Astrocyte of the hippocampus (primary cell): Measurements from ENCODE around the gene CDNF.
"Not testable (repeated sequence)": the region's sequence is repeated elsewhere in the genome, so short reads cannot be mapped to it uniquely, and the experiment has no call there.

Source experiments
- DNase-seq: peaks from one replicate; pipeline ENCODE4 v3.0.0; 2011; ENCODE audit warnings: low read depth, low spot score

Gene CDNF

DNA sequence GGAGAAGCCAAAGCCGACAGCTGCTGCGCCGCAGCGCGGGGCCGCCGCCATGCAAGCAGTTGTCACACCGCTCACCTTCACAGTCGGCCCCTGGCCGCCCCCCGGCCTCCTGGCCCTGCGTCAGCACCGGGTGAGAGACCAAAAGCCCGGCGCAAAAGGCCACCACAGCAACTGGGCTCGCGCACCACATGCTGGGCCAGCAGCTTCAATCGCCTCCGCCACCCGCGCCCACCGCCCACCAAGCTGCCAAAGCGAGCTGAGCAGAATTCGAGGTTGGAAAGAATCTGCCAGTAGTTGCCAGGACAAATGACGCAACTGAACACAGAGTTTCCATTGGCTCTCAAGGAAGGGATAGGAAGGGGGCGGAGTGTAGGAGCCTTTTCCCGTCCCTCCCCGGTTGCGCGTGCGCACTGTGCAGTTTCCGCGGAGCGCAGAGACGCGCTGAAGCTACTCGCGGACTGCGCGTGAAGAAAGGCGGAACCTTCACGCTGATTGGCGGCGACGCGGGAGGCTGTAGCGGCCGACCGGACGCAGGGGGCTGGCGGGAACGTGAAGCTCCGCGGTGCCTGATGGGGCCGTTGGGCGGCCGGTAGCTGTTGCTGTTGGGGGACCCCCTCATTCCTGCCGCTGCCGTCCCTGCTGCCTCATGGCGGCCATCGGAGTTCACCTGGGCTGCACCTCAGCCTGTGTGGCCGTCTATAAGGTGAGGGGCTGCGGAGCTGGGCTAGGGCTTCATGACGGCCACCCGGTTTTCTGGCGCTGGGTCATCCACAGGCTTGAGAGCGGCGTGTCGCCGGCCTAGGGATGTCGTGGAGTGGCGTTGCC lies at the start of gene CDNF, which contains the start of the genes HSPA14 and MSANTD7:
TSS of gene CDNF (minus strand) at position 281 of the 825 bp plus-strand sequence. CDS start at position 190, 91 bp downstream.
TSS of gene HSPA14 (plus strand) at position 550 of the 825 bp plus-strand sequence. CDS start at position 647, 97 bp downstream.
TSS of gene MSANTD7 (plus strand) at position 550 of the 825 bp plus-strand sequence. CDS start 3,979 bp downstream, outside the sequence.
- peak; percentile 100 for DNase-seq

- DNase-seq = no peak
These were observed 46.2 kb upstream of the CDNF start for GRCh38 chr10:14884082-14884481.

- peak; percentile 30 for DNase-seq
These were observed 42.4 kb upstream of the CDNF start for GRCh38 chr10:14880229-14880628.

GRCh38 chr10:14879928-14880193 lies 42.0 kb upstream of the CDNF start:
- DNase-seq = peak; percentile 5

GRCh38 chr10:14879124-14879927 lies 41.5 kb upstream of the CDNF start:
- DNase-seq = peak; percentile 57

GRCh38 chr10:14878266-14879123 lies 40.7 kb upstream of the CDNF start, which contains the start of gene SUV39H2:
Gene SUV39H2 (plus strand): TSS chr10:14878866. CDS start chr10:14878889, 23 bp downstream.
- peak; percentile 99 for DNase-seq

DNA sequence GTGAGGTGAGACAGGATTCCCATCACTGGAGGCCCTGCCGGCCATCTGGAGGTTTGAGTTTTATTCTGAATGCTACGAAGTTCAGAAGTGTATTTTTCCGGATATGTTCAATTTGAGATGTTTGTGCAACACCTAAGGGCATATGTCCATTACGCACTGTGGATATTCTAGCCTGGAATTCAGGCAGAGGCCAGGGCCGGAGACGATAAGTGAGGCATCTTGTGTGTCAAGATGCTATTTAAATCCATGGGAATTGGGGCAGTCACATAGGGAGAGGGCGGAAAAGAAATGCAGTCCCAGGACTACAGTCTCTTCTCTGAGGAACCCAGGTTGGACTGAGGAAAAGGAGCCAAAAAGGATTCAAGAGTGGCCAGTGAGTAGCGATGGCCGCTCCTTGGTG lies 38.9 kb upstream of the CDNF start:
- DNase-seq = no peak

GRCh38 chr10:14875941-14876340 lies 38.1 kb upstream of the CDNF start:
- DNase-seq = no peak

GRCh38 chr10:14873090-14873760 lies 35.4 kb upstream of the CDNF start:
- peak; percentile 41 for DNase-seq

GRCh38 chr10:14864871-14865270 lies 27.0 kb upstream of the CDNF start:
- DNase-seq = not testable (repeated sequence)

GRCh38 chr10:14864466-14864865 lies 26.6 kb upstream of the CDNF start:
- DNase-seq = not testable (repeated sequence)

DNA sequence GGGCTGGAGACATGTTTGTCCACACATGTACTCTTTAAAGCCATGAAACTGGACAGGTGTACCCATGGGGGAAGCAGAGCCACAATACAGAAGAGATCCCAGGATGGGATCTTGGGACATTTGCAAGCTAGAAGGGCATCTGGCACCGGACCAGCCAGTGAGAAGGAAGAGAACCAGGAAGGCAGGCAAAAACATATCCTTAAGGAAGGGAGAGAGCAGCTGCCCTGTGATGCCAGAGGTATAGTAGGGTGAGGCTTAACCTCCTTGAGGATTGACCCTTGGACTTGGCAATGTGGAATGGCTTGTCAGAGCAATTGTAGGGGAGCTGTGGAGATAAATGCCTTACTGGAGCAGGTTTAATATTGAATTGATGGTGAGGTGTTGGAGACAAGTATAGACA lies 23.0 kb upstream of the CDNF start:
- no peak for DNase-seq

DNA sequence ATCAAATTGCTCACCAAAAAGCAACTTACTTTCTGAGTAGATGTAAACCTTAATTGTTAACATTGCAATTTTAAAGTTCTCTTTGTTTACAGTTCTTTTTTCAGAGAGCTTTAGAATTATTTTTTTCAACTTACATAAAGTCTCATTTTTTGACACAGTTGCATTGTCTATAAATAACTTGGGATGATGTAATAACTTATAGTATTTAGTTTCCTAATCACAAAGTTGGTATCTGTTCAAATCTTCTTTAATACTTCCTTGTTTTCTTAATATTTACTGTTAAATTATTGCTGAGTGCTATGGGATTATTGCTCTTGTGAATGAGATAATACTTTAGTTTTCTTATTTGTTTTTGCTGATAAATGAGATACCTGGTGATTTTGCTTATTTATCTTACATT lies 21.9 kb upstream of the CDNF start:
- DNase-seq = no peak

DNA sequence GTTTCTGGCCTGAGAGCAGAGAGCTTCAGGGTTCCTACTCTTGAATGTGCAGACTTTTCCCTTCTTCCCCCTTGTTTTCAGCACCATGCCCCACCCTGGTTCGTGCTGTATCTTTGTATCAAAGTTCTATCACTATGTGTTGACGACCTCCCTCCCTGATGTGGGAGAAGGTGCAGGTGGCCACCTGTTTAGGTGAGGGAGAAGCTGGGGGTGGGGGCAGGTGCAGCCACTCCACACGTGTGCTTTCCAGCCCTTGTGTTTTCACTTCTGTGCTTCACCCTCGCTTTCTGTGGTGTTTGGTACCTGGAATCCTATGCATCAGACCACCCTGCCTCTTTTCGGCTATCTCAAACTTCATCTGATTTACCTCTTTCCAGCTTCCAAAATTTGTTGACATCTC lies 21.2 kb upstream of the CDNF start:
- DNase-seq = no peak

- DNase-seq = no peak
These were observed 20.6 kb upstream of the CDNF start for GRCh38 chr10:14858338-14858960.

DNA sequence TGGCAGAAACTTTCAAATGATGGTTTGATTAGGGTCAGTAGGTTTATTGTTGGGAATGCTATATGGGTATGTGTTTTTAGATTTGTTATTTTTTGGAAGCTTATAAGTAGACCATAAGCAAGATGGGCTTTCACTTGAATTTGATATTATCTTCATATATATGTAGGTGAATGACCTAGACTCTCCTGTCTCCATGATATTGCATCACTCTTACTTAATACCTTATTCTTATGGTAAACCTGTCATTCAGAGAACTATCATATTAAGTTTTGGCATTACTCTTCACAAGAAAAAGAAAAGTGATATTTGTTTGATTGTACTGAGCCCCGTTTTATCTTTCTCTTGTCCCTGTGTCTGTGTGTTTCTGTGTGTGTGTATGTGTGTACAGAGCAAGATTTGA lies 17.6 kb upstream of the CDNF start:
- no peak for DNase-seq

GRCh38 chr10:14852236-14852635 lies 14.4 kb upstream of the CDNF start:
- no peak for DNase-seq

- no peak for DNase-seq
These were observed 7.1 kb upstream of the CDNF start for GRCh38 chr10:14844948-14845347.

DNA sequence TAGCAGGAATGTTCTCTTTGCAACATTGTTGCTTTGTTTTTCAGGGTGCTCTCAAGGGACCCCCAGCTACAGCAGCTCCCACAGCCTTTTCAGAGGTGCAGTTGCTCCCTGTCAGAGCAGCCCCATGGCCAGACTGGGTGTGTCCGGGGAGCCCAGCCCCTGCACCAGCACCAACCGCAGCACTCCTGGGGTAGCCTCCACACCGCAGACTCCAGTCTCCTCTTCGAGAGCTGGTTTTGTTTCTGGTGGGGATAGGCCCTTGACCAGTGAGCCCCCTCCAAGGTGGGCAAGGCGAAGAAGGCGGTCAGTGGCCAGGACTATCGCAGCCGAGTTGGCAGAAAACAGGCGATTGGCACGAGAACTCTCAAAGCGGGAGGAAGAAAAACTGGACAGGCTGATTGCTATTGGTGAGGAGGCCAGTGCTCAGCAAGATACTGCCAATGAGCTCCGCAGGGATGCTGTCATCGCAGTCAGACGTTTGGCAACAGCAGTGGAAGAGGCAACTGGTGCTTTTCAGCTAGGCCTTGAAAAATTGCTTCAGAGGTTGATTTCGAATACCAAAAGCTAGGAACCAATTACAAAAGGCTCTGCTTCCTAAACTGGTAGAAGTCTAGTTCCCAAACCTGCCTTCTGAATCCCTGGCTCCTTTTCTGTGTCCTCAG lies 5.6 kb upstream of the CDNF start:
- DNase-seq = no peak

DNA sequence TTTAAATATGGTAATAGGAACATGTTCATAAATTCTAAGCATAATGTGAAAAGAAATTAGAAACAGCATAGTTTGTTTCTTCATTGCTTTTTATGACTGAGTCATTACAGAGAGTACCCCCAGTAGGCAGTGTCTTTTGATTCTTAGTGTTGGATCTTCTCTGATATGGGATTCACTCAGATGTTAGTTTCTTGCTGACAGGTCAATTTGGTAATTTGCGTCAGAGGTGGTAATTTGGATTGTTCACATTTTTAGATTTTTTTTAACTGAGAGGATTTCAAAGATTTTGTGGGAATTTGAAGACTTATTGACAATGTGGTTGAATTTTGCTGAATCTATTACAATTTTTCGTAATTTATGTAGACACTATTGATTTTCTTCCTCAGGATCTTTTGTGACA lies 2.3 kb upstream of the CDNF start:
- no peak for DNase-seq
